Fibroblast of villous mesenchyme (primary cell): Measurements from ENCODE around the gene AADACL3. TPM values are rescaled to one million over a fixed set of nuclear protein-coding genes. Genes with fewer than 3 reads are reported as not detected.

Experiments used
- DNase-seq: peaks from one replicate; pipeline ENCODE4 v3.0.0-alpha.2; 2010; ENCODE audit warnings: low read depth
- H3K4me3 ChIP-seq: 2 replicates; pipeline ENCODE4 v1.5.1; 2011; ENCODE audit warnings: low read depth, mild to moderate bottlenecking, low read length
- total RNA-seq: library from RNA; depleted of rRNA; stranded (reverse); fragments of >200 nt; gene quantifications from 2 replicates; pipeline ENCODE4 v1.2.3, GENCODE V29; 2012
- TF ChIP-seq, protein P1 (sequence below): IDR thresholded peaks from 2 replicates; pipeline ENCODE4 v1.5.1; 2012; ENCODE audit warnings: low read depth, mild to moderate bottlenecking, low read length; ENCODE audit not compliant: insufficient read depth

Gene AADACL3
- total RNA-seq, 1 donor: not detected

DNA sequence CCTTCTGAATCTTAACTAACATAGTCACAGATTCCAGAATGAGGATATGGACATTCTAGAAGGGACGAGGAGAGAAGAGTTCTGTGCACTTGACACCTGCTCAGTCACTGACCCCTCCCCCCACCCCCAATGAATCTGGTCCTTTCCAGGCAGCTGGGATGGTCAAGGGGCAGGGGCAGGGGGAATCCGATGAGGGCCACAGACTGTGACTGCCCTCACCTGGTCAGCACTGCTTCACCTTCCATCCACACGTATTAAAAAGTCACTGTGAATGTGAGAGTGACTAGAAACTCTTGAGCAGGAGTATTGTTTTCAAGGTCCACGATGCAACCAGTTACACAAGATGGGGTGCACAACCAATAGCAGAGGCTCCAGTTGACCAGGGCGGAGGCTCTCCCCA, 48.1 kb downstream of the AADACL3 start:
- TF ChIP-seq, protein P1, sequence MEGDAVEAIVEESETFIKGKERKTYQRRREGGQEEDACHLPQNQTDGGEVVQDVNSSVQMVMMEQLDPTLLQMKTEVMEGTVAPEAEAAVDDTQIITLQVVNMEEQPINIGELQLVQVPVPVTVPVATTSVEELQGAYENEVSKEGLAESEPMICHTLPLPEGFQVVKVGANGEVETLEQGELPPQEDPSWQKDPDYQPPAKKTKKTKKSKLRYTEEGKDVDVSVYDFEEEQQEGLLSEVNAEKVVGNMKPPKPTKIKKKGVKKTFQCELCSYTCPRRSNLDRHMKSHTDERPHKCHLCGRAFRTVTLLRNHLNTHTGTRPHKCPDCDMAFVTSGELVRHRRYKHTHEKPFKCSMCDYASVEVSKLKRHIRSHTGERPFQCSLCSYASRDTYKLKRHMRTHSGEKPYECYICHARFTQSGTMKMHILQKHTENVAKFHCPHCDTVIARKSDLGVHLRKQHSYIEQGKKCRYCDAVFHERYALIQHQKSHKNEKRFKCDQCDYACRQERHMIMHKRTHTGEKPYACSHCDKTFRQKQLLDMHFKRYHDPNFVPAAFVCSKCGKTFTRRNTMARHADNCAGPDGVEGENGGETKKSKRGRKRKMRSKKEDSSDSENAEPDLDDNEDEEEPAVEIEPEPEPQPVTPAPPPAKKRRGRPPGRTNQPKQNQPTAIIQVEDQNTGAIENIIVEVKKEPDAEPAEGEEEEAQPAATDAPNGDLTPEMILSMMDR: no peak
- no peak overlapping the region for H3K4me3 ChIP-seq
- no peak for DNase-seq

GRCh38 chr1:12769031-12769430, 53.1 kb downstream of the AADACL3 start:
- DNase-seq: no peak
- TF ChIP-seq, protein P1: no peak
- H3K4me3 ChIP-seq: no peak overlapping the region

GRCh38 chr1:12769976-12770505, 54.1 kb downstream of the AADACL3 start:
- DNase-seq: no peak
- TF ChIP-seq, protein P1: no peak
- no peak overlapping the region for H3K4me3 ChIP-seq

DNA sequence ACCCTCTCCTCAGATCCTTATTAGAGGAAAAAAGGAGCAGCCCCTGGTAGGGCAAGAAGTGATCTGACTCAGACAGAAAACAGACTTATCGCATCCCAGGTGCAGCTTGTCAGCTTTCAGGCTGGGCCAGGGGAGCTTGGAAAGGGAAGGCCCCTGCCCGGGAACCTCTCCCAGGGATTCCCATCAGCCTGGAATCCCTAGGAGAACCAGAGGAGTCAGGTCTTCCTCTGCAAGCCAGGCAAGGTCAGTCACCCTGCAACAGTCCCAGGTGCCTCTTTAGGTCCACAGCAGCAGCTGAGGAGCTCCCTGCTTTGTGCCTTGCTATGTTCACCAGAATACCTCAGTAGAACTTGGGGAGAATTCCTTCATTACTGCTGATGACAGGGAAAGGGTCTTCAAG, 54.7 kb downstream of the AADACL3 start:
- H3K4me3 ChIP-seq: no peak overlapping the region
- TF ChIP-seq, protein P1: no peak
- DNase-seq: no peak

DNA sequence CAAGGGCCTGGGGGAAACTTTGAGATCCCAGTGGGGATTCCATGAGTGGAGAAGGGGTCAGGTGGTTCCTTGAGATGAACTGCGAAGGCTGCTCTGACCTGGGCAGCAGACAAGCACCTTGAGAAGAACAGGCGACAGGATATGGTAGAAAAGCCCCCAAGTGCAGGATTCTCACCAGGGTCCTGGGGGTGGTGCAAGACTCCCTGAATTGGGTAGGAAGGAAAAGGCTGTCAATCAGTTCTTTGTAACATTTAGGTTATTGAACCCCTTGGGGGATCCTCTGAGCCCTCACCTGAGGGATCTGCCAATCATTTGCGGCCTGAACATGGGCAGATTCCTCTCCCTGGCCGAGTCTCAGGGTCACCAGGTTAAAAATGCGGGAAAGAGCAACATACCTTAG, 55.3 kb downstream of the AADACL3 start:
- no peak for DNase-seq
- no peak overlapping the region for H3K4me3 ChIP-seq
- TF ChIP-seq, protein P1: no peak

GRCh38 chr1:12772520-12772919, 56.6 kb downstream of the AADACL3 start:
- TF ChIP-seq, protein P1: no peak
- no peak overlapping the region for H3K4me3 ChIP-seq
- no peak for DNase-seq

- TF ChIP-seq, protein P1: no peak
Measured at GRCh38 chr1:12773438-12773837, 57.5 kb downstream of the AADACL3 start, which contains the start of gene PRAMEF12. Gene PRAMEF12 (plus strand): TSS chr1:12773738. CDS start chr1:12774868, 1,130 bp downstream.

More at GRCh38 chr1:12773438-12773837, 57.5 kb downstream of the AADACL3 start, which contains the start of gene PRAMEF12:
- H3K4me3 ChIP-seq: no peak within 1 kb of the TSS
- DNase-seq: no peak
